Esophagus (tissue), 2 donors: Measurements from ENCODE around the gene CYP27B1. TPM values are rescaled to one million over a fixed set of nuclear protein-coding genes. Genes with fewer than 3 reads are reported as not detected.
"Not testable (repeated sequence)": the region's sequence is repeated elsewhere in the genome, so short reads cannot be mapped to it uniquely, and the experiment has no call there.

Experiments
- H3K27ac ChIP-seq, 2 donors: one replicate each; pipeline ENCODE4 v1.5.1; 2013; ENCODE audit warnings: low read depth in 2 of 2, mild to moderate bottlenecking in 2 of 2, inconsistent platforms in 1 of 2, low read length in 1 of 2, moderate library complexity in 1 of 2
- H3K27me3 ChIP-seq, 2 donors: one replicate each; pipeline ENCODE4 v1.6.1; 2013; ENCODE audit warnings: low read length in 2 of 2, control low read depth in 1 of 2, mild to moderate bottlenecking in 1 of 2; ENCODE audit not compliant: insufficient read depth in 2 of 2, control insufficient read depth in 1 of 2
- H3K36me3 ChIP-seq, 2 donors: one replicate each; pipeline ENCODE4 v1.6.1; 2013; ENCODE audit warnings: low read length in 1 of 2; ENCODE audit not compliant: control insufficient read depth in 2 of 2, insufficient read depth in 2 of 2
- H3K4me1 ChIP-seq, 2 donors: one replicate each; pipeline ENCODE4 v1.6.1; 2013; ENCODE audit warnings: low read length in 1 of 2; ENCODE audit not compliant: control insufficient read depth in 2 of 2, insufficient read depth in 2 of 2
- H3K4me3 ChIP-seq, 2 donors: one replicate each; pipeline ENCODE4 v1.5.1; 2013; ENCODE audit warnings: low read length in 2 of 2, mild to moderate bottlenecking in 2 of 2, low read depth in 1 of 2, moderate library complexity in 1 of 2
- H3K9me3 ChIP-seq, 2 donors: one replicate each; pipeline ENCODE4 v1.6.1; 2013; ENCODE audit warnings: mild to moderate bottlenecking in 2 of 2, low read depth in 1 of 2, low read length in 1 of 2, moderate library complexity in 1 of 2; ENCODE audit not compliant: control insufficient read depth in 2 of 2, insufficient read depth in 1 of 2
- WGBS, 2 donors: extraction: QIAGEN DNeasy Blood & Tissue Kit; methylation state at CpG; one replicate each; pipeline ENCODE4 v1.1.7; 2013; 5-methylcytosine and 5-hydroxymethylcytosine counted together
- polyA plus RNA-seq, 2 donors: library from polyadenylated mRNA; stranded (reverse); fragments of 200-250 nt; gene quantifications; one replicate each; pipeline ENCODE4 v1.2.3, GENCODE V29; 2013
- donor health status: healthy with polysubstance abuse.
- donor health status: Bipolar disorder and iron deficiency.

The CYP27B1 gene
- polyA plus RNA-seq, 2 donors, result 0.64 to 0.96 TPM

GRCh38 chr12:57725851-57726150 lies 41.1 kb downstream of the CYP27B1 start:
- Histone ChIP-seq H3K27me3 (no peaks in the 10 kb centered on the region), H3K27ac (peak overlapping the region in 1 of 2 donors; percentile 72), H3K9me3 (no peaks in the 10 kb centered on the region), H3K4me3 (peak overlapping the region in 1 of 2 donors; percentile 84), H3K36me3 (peaks cover 0 to 9% of the 10 kb centered on the region in 2 donors), H3K4me1 (peaks cover 8 to 11% of the 10 kb centered on the region in 2 donors)
- 25 to 30% methylated on average over 10 of the region's 10 CpGs for WGBS, 2 donors

- 39 to 50% methylated on average over 8 to 11 of the region's 11 CpGs for WGBS, 2 donors
- H3K4me3 ChIP-seq, result no peak overlapping the region
These were observed 41.7 kb downstream of the CYP27B1 start for GRCh38 chr12:57724936-57725740.

DNA sequence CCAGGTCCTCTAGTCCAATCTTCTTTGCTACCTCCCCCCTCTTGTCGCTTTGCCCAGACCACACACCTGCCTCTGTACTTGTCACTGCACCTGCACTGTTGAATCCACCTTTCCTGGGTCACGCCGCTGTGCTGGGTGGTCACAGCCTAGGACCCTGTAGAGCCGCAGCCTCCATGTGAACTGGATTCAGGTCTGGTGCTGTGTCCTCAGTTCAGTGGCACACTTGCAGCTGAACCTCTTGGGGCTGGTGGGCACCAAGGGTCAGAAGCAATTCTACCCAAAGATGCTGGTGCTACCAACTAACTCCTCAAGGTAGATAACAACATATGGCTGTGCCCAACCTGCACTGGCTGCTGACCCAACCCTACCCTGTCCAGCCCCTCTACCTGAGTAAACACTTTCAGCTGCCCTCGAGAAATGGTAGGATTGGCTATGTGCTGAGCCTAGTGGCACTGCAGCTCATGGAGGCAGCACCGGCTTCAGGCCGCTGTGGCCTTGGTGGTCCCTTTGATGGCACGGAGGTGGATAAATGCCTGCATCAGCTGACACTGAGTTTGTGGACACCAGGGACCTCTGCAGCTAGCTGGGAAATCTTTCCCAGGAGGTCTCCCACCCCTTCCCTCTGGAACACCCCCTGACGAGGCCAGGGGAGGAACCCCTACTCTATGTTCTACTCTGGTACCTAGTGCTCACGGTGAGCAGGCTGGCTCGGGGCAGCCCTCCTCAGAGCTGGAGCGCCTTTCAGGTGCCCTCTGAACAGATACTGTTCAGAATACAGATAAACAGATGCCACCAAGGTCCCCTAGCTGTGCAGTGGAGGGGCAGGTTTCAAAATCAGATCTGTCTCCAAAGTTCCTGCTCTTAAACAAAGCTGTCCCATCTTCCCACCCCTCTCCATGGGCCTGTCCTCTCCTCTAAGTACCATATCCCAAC lies 42.6 kb downstream of the CYP27B1 start:
- H3K27me3 ChIP-seq, result no peaks in the 10 kb centered on the region

More at GRCh38 chr12:57724936-57725740, 41.7 kb downstream of the CYP27B1 start:
- Histone ChIP-seq H3K27me3 (no peaks in the 10 kb centered on the region), H3K4me1 (peaks cover 8 to 11% of the 10 kb centered on the region in 2 donors), H3K36me3 (peaks cover 5 to 15% of the 10 kb centered on the region in 2 donors), H3K27ac (no peak overlapping the region), H3K9me3 (no peaks in the 10 kb centered on the region)

GRCh38 chr12:57723630-57723962 lies 43.3 kb downstream of the CYP27B1 start:
- H3K9me3 ChIP-seq, result no peaks in the 10 kb centered on the region
- no peaks in the 10 kb centered on the region for H3K27me3 ChIP-seq
- H3K36me3 ChIP-seq, result peaks cover 8 to 25% of the 10 kb centered on the region in 2 donors
- WGBS, 2 donors, result 66 to 83% methylated on average over 2 of the region's 2 CpGs
- H3K27ac ChIP-seq, result no peak overlapping the region
- H3K4me1 ChIP-seq, result peaks cover 8 to 11% of the 10 kb centered on the region in 2 donors
- H3K4me3 ChIP-seq, result no peak overlapping the region

More for the DNA sequence above, 42.6 kb downstream of the CYP27B1 start:
- Histone ChIP-seq H3K4me3 (no peak overlapping the region), H3K9me3 (no peaks in the 10 kb centered on the region), H3K36me3 (peaks cover 7 to 21% of the 10 kb centered on the region in 2 donors), H3K27ac (no peak overlapping the region), H3K4me1 (peaks cover 8 to 11% of the 10 kb centered on the region in 2 donors)
- 83 to 86% methylated on average over 12 of the region's 12 CpGs for WGBS, 2 donors

DNA sequence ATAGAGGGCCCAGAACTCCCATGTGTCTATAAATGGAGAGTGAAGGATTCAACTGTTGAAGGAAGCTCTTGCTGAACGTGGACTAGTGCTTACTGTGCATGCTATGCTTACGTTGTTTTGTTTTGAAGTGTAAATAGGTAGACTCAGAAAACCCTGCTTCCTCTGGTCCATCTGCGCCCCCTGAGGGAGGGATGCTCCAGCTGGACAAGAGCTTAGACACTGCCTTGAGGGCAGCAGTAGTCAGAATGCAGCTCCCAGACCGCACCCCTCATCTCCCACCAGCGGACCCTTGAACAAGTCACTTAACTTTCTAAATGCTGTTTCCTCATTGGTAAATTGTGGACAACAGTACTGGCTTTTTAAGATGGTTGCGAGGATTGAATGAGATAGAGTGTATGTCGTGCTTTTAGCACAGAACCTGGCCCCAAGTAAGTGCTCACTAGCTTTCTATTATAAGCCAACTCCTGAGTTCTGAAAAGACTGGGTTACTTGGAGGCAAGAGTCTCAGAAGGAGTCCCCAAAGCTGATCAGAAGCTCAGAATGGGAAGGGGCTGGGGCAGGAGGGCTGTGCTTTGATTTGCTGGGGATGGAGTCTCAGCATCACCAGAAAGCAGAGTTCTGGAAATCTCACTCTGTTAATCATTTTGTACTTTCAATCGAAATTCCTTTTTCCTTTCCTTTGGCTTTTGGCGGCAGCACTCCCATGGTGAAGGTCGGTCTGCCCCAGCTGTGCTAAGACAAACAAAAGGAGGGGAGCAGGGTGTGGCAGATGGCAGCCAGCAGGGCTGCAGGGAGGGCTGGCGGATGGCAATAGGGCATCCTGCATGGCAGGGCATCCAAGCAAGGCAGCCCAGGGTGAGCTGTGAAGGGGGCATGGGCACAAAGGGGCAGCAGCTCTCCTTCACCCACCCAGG lies 43.9 kb downstream of the CYP27B1 start:
- no peak overlapping the region for H3K4me3 ChIP-seq
- H3K27ac ChIP-seq, result no peak overlapping the region
- no peaks in the 10 kb centered on the region for H3K27me3 ChIP-seq
- no peaks in the 10 kb centered on the region for H3K9me3 ChIP-seq
- H3K4me1 ChIP-seq, result peaks cover 8 to 11% of the 10 kb centered on the region in 2 donors
- H3K36me3 ChIP-seq, result peaks cover 12 to 29% of the 10 kb centered on the region in 2 donors
- 55 to 61% methylated on average over 11 of the region's 11 CpGs for WGBS, 2 donors

GRCh38 chr12:57721846-57722608 lies 44.9 kb downstream of the CYP27B1 start:
- not testable (repeated sequence) for H3K27me3 ChIP-seq, H3K27ac ChIP-seq, H3K9me3 ChIP-seq, H3K4me1 ChIP-seq, H3K4me3 ChIP-seq
- H3K36me3 ChIP-seq, result peaks cover 12 to 32% of the 10 kb centered on the region in 2 donors
- WGBS, 2 donors, result 94 to 95% methylated on average over 16 of the region's 16 CpGs

DNA sequence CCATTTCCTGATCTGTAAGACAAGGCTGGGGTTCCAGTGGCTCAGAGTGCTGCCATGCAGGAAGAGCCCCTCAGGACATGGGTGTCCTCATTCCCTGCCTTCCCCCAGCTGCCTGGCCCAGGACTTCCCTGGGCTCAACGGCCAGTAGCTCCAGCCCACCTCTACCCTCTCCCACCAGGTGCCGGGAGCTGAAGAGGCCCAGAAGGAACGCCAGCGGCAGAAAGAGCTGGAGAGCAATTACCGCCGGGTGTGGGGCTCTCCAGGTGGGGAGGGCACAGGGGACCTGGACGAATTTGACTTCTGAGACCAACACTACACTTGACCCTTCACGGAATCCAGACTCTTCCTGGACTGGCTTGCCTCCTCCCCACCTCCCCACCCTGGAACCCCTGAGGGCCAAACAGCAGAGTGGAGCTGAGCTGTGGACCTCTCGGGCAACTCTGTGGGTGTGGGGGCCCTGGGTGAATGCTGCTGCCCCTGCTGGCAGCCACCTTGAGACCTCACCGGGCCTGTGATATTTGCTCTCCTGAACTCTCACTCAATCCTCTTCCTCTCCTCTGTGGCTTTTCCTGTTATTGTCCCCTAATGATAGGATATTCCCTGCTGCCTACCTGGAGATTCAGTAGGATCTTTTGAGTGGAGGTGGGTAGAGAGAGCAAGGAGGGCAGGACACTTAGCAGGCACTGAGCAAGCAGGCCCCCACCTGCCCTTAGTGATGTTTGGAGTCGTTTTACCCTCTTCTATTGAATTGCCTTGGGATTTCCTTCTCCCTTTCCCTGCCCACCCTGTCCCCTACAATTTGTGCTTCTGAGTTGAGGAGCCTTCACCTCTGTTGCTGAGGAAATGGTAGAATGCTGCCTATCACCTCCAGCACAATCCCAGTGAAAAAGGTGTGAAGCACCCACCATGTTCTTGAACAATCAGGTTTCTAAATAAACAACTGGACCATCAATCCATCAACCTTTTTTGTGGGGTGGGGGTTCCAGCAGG lies 46.0 kb downstream of the CYP27B1 start:
- Histone ChIP-seq H3K9me3 (no peaks in the 10 kb centered on the region), H3K4me1 (peaks cover 0 to 3% of the 10 kb centered on the region in 2 donors), H3K27me3 (no peaks in the 10 kb centered on the region), H3K27ac (no peak overlapping the region), H3K4me3 (no peak overlapping the region), H3K36me3 (peaks cover 12 to 41% of the 10 kb centered on the region in 2 donors)
- WGBS, 2 donors, result 84 to 87% methylated on average over 11 of the region's 11 CpGs
